ENCODE measurements around the gene MSANTD7.

- TF ChIP-seq, protein P1, sequence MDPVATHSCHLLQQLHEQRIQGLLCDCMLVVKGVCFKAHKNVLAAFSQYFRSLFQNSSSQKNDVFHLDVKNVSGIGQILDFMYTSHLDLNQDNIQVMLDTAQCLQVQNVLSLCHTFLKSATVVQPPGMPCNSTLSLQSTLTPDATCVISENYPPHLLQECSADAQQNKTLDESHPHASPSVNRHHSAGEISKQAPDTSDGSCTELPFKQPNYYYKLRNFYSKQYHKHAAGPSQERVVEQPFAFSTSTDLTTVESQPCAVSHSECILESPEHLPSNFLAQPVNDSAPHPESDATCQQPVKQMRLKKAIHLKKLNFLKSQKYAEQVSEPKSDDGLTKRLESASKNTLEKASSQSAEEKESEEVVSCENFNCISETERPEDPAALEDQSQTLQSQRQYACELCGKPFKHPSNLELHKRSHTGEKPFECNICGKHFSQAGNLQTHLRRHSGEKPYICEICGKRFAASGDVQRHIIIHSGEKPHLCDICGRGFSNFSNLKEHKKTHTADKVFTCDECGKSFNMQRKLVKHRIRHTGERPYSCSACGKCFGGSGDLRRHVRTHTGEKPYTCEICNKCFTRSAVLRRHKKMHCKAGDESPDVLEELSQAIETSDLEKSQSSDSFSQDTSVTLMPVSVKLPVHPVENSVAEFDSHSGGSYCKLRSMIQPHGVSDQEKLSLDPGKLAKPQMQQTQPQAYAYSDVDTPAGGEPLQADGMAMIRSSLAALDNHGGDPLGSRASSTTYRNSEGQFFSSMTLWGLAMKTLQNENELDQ (tag by site-specific recombination; IDR thresholded peaks at IDR 0.05; ENCODE audit: low read depth), result no peak
- no peak for TF ChIP-seq CTCF (tag by site-specific recombination; IDR thresholded peaks at IDR 0.05)
- TF ChIP-seq ZNF302 (tag by site-specific recombination; IDR thresholded peaks at IDR 0.05; ENCODE audit: low read depth), result no peak
- TF ChIP-seq ZBTB21 (tag by site-specific recombination; IDR thresholded peaks at IDR 0.05), result no peak
- no peak for TF ChIP-seq TRIM28 (IDR thresholded peaks at IDR 0.05; ENCODE audit: borderline replicate concordance, low read length)
- no peak for TF ChIP-seq ZNF239 (tag by site-specific recombination; IDR thresholded peaks at IDR 0.05)
- no peak for TF ChIP-seq GLI4 (tag by site-specific recombination; IDR thresholded peaks at IDR 0.05)
- no peak for TF ChIP-seq MZF1 (tag by site-specific recombination; IDR thresholded peaks at IDR 0.05; ENCODE audit: borderline replicate concordance)
- TF ChIP-seq, protein P2, sequence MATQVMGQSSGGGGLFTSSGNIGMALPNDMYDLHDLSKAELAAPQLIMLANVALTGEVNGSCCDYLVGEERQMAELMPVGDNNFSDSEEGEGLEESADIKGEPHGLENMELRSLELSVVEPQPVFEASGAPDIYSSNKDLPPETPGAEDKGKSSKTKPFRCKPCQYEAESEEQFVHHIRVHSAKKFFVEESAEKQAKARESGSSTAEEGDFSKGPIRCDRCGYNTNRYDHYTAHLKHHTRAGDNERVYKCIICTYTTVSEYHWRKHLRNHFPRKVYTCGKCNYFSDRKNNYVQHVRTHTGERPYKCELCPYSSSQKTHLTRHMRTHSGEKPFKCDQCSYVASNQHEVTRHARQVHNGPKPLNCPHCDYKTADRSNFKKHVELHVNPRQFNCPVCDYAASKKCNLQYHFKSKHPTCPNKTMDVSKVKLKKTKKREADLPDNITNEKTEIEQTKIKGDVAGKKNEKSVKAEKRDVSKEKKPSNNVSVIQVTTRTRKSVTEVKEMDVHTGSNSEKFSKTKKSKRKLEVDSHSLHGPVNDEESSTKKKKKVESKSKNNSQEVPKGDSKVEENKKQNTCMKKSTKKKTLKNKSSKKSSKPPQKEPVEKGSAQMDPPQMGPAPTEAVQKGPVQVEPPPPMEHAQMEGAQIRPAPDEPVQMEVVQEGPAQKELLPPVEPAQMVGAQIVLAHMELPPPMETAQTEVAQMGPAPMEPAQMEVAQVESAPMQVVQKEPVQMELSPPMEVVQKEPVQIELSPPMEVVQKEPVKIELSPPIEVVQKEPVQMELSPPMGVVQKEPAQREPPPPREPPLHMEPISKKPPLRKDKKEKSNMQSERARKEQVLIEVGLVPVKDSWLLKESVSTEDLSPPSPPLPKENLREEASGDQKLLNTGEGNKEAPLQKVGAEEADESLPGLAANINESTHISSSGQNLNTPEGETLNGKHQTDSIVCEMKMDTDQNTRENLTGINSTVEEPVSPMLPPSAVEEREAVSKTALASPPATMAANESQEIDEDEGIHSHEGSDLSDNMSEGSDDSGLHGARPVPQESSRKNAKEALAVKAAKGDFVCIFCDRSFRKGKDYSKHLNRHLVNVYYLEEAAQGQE (tag by site-specific recombination; IDR thresholded peaks at IDR 0.05), result no peak
- TF ChIP-seq ZNF677 (tag by site-specific recombination; IDR thresholded peaks at IDR 0.05), result no peak
- TF ChIP-seq, protein P3, sequence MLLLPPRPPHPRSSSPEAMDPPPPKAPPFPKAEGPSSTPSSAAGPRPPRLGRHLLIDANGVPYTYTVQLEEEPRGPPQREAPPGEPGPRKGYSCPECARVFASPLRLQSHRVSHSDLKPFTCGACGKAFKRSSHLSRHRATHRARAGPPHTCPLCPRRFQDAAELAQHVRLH (tag by site-specific recombination; IDR thresholded peaks at IDR 0.05), result no peak
- no peak for TF ChIP-seq ZNF274 (IDR thresholded peaks at IDR 0.05; ENCODE audit: low read length)
- no peak for TF ChIP-seq ZNF274 (tag by site-specific recombination; IDR thresholded peaks at IDR 0.05; ENCODE audit: borderline replicate concordance)
These were observed 5.4 kb downstream of the MSANTD7 start for GRCh38 chr10:14843327-14843988.

Data from HEK293 (cell line).